ENCODE results near the gene ATXN3L.

GRCh38 chrX:13339607-13340006 lies 19.8 kb upstream of the ATXN3L start:
- TF ChIP-seq CTCF (IDR thresholded peaks at IDR 0.05 in 4 of 5, conservative IDR thresholded peaks at IDR 0.05 in 1 of 5) (no peak), POLR2A (IDR thresholded peaks at IDR 0.05) (no peak)

All from gastrocnemius medialis (tissue), 4 donors.